GM21423 (cell line): ENCODE results near the gene DNALI1.
"Not testable (repeated sequence)": the region's sequence is repeated elsewhere in the genome, so short reads cannot be mapped to it uniquely, and the experiment has no call there.

Source experiments
- ATAC-seq: cut with Tn5 transposase; IDR thresholded peaks from one replicate; pipeline ENCODE4 v1.9.1; 2021; ENCODE audit warnings: mild to moderate bottlenecking, moderate library complexity; ENCODE audit not compliant: unreplicated experiment

DNALI1 gene

DNA sequence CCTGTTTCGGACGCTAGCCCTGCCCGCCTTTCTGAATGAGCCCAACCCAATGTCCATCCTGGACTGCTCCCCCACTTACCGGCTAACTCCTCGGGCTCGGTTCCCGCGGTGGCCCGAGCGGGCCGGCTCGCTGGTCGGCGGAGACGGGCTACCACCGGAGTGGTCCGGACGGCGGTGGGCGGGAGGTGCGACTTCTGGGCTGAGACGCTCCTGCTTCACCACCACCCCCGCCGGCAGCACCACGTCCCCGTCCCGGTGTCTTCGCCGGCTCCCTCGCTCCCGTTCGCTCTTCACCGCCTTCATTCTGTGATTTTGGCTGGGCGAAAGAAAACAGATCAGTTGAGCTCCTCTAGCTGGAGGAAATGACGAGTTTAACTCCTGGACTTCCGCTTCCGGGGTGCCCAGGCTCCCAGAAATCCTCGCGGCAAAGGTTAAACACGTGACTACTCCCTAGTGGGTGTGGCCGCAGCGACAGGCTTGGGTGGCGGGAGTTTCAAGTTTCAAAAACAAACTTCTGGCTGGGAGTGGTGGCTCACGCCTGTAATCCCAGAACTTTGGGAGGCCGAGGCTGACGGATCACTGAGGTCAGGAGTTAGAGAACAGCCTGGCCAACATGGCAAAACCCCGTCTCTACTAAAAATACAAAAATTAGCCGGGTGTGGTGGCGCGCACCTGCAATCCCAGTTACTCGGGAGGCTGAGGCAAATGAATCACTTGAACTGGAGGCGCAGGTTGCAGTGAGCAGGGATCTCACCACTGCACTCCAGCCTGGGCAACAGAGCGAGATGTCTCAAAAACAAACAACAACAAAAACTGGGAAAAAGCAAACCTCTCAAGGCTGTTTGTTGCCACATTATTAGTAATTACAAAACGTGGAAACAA lies 2.6 kb upstream of the DNALI1 start, which contains the start of gene SNIP1:
Gene SNIP1, minus strand, starts transcription at position 367 of the 882 bp plus-strand sequence. Its CDS starts 64 bp downstream, at position 303.
- ATAC-seq = peak; percentile 84

DNA sequence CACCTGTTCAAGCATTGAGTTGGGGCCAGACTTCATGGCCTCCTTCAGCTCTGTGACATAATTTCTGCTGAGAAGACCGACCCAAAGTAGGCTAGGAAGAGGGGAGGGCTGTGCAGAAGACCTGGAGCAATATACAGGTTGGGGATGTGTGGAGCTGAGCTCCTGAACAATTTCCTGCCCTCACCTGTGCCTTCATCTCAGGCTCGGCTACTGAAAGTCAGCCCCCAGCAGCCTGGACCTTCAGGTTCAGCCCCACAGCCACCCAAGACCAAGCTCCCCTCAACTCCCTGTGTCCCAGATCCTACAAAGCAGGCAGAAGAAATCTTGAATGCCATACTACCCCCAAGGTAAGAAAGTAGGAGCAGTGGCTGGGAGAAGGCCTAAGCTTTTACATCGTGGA lies 662 bp downstream of the DNALI1 start:
- no peak for ATAC-seq

DNA sequence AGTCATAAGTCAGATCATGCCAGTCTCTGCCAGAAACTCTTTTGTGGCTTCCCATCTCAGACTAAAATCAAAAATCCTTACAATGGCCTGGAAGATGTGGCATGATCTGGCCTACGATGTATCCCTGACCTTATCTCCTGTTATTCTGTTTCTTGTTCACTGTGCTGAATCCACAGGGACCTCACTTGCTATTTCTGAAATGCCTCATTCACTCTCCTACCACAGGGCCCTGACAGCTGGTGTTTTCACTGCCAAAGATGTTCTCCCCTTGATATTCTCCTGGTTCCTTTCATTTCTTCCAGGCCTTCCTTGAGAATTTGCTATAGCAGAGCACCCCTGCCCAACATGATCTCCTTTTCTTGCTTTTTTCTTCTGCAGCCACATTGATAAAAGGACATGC lies 1.7 kb downstream of the DNALI1 start:
- ATAC-seq = no peak

DNA sequence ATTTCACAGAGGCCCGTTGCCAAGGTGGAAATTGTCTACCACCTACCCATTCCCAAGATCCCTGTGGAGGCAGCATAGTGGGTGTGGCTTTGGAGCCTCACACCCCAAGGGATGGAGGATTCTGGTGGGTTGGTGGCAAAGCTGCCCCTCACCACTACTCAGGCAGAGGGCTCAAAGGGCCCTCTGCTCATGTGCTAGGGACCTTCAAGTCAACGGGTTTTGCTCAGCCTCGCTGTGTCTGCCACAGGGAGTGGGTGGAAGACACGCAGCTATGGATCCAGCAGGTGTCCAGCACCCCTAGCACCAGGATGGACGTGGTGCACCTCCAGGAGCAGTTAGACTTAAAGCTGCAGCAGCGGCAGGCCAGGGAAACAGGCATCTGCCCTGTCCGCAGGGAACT lies 2.3 kb downstream of the DNALI1 start:
- no peak for ATAC-seq

DNA sequence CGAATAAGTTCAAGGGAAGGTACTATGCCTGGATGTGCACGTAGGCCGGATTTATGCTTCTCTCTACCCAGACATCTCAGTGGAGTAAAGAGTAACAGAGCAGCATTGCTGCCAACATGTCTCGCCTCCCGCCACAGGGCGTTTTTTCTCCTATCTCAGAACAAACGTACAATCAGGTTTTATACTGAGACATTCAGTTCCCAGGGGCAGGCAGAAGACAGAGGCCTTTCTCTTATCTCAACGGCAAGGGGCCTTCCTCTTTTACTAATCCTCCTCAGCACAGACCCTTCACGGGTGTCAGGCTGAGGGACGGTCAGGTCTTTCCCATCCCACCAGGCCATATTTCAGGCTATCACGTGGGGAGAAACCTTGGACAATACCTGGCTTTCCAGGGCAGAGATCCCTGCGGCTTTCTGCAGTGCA lies 3.2 kb downstream of the DNALI1 start:
- ATAC-seq = not testable (repeated sequence)

DNA sequence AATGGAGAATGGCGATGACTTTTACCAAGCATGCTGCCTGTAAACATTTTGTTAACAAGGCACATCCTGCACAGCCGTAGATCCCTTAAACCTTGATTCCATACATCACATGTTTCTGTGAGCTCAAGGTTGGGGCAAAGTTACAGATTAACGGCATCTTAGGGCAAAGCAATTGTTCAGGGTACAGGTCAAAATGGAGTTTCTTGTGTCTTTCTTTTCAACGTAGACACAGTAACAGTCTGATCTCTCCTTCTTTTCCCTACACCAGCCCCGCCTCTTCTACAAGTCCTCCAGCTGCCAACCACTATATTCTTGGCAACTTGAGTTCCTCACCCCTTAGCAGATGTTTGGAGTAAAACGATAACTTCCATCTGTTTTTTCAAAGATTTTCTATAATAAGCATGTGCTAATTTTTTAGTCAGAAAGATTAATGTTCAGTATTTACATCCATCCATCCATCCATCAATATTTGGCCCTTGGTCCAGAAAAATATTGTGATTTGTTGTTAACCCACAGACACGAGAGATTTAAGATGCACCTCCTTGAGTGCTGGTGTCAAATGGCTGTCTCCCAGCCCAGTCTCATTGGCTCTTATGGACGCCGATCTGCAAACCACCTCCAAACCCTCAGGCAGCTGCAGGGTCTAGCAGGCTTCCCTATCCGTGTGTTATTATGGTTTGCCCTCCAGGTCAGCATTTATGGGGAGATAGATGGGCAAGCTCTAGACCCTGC lies 3.8 kb downstream of the DNALI1 start:
- ATAC-seq = no peak

DNA sequence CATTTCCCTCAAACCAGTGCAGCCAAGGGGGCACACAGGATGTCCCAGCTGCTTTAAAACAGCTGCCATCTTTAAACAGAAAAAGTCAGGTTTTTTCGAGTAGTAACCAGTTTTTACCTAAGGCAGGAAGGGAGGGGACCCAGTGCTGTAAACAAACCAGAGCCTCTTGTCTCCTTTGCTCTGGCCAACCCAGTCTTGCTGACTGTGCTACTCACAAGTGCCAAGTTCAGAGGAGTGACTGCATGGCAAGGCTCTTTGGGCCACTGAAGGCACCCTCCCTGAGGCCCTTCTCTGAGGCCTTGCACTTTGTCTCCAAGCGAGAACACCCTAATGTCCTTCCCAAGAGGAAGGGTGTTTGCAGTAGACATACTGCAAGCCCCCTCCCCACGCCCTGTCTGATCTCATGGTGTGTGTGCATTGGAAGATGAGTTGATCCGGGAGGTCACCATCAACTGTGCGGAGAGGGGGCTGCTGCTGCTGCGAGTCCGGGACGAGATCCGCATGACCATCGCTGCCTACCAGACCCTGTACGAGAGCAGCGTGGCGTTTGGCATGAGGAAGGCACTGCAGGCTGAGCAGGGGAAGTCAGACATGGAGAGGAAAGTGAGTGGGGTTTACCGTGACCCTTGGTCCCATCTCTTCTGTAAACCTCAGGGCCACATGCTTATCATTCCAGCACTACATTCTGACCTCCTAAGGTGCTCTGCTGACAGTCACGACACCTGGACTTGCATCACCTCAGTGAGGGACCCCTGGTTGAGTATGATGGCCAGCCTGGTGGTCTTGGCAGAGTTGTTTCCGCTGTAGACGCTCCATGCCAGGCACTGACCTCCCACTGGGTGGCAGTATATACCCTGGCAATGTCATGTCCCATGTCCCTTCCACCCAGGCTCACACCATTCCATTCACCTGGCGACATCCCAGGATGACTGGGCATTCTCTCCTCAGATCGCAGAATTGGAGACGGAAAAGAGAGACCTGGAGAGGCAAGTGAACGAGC lies 4.7 kb downstream of the DNALI1 start:
- ATAC-seq = no peak

DNA sequence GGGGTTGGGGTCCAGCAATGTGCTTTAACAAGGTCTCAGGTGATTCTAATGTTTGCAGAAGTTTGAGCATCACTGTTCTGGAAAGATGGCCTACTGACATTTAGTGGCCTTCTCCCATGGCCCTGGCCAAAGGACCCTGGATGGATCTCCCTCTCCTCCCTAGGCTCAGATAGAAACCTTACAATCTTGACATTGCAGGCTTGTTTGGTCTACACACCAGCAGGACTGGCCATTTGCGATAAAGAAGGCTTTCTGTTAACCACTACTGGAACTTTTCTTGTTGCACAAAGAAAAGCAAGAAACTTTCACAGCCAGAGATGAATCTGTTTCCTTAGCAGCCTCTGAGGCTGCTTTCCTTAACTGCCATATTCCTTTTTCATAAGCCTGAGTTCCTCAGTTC lies 6.2 kb downstream of the DNALI1 start:
- ATAC-seq = no peak

DNA sequence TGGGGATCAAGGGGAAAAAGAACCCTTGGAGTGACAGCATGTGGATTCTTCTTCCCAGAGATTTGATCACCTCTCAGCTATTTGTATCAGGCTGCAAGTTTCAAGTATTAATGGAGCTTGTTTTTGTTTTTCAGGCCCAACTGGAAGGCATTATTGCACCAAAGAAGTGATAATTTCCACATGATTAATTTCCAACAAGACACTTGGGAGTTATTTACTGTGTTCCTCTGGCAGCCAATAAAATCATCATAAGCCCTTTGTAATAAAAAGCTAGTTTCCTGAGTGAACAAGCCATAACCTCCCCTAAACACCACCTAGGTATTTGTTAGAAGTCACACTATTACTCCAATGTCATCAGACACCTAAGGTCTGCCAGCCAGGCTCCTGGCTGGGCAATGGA lies 8.2 kb downstream of the DNALI1 start:
- no peak for ATAC-seq

DNA sequence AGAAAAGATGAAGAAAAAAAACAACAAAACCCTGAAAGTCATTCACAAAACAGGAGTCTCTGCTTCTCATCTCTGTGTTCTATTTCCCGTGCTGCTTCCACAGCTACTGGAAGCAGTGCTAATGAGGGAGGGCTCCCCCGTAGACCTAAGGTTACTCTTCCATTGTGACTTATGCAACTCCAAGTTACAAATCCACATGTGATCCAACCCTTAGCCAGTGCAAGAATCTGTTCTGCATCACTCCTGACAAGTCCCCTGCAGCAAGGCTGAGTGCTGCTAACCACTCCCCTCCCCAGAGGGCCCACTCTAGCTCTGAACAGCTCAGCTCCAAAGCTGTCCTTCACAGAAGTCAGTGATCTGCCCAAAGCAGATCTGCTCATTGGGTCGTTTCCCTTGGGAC lies 10.3 kb downstream of the DNALI1 start:
- ATAC-seq = no peak

DNA sequence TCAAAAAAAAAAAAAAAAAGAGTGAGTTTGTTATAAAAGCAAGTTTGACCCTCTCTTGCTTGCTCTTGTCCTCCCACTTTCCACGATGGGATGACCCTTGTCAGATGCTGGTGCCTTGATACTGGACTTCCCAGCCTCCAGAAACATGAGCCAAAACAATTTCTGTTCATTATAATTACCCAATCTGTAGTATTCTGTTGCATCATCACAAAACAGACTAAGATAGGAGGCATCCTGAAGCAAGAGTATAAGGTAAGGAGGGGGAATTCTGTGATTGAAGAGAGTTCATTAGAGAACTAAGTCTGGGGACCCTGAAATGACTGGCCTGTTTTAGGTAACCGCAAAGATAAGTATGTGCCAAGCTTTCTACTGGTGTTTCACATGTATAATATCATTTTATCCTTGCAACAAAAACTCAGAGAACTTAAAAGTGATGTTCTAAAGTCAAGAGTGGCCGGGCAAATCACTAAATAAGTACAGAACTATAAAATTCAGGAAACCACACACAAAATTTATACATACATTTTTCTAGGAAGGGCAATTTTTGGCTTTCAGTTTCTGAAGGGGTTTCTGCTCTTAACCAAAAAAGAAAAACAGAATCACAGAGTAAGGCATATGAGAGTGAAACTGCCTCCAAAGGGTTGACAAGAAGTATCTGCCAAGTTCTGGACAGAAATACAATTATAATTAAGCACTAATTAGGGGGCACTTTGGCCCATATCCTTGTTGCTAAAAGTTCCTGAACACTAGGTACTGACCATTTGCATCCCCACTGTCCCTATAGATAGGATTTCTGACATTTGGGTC lies 14.0 kb downstream of the DNALI1 start:
- ATAC-seq = no peak

DNA sequence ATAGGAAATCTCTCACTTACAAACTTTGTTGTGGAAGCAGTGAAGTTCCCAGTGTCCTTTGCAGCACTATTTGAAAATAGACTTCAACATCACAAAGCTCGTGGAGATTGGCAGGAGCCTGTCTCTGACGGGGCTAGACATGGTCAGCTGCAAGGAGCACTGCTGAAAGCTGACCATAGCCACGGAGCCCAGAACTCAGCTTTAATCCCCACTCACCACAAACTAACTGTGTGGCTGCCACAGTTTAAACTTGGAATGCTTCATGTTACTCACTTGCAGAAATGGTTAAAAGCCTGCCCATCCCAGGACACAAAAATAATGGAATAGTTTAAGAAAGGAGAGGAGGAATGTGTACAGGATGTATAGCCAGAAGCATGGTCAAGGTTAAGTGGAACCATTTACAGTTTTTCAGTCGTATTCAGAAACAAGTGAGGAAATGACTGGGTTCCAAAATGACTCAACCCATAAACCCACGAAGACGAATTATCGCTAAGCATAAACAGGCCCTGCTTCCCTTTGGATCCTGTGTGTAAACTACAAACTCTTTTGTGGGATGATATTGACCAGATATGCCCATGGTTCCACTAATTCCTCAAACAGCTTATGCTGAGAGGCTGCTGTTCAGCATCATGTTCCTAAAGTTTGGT lies 18.2 kb downstream of the DNALI1 start:
- no peak for ATAC-seq

DNA sequence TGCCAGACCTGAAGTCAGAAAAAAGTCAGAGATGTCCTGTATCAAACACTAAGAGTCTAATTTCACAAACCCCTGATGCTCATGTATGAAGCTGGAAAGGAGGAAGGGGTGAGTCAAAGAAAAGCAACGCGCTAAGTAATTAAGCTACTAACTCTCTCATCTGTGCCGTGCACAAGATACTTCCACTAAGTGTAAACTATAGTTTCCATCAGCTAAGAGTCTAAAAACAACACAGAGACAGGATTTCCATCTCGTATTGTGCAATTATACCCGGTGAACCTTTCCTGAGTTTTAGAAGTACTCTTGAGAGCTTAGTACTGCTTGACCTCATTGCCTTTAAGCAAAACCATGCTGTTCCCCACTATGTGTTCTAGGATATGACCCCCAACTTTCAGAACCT lies 19.0 kb downstream of the DNALI1 start:
- ATAC-seq = no peak

DNA sequence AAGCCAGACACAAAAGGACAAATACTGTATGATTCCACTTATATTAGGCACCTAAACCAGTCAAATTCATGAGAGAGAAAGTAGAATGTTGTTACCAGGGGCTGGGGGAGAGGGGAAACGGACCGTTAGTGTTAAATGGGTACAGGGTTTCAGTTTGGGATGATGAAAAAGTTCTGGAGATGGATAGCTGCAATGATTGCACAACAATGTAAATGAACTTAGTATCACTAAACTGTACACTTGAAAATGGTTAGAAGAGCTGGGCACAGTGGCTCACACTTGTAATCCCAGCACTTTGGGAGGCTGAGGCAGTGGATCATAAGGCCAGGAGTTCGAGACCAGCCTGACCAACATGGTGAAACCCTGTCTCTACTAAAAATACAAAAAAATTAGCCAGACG lies 27.8 kb downstream of the DNALI1 start:
- ATAC-seq = not testable (repeated sequence)

DNA sequence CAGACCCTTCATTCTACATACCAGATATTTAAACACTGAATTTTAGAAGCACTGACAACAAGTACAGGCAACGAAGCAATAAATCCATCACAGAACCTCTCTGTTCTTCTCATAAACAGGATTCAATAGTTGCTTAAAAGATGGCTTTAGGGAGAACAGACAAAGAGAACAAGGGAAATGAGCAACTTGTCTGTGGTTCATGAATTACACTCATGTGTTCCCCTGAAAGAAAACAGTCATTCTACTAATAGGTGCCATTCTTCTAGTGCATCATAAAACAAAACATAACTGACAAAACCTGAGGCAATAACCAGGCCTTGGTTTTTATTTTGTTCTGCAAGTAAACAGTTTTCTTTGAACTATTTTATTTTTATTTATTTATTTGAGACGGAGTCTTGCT lies 32.2 kb downstream of the DNALI1 start:
- ATAC-seq = no peak

DNA sequence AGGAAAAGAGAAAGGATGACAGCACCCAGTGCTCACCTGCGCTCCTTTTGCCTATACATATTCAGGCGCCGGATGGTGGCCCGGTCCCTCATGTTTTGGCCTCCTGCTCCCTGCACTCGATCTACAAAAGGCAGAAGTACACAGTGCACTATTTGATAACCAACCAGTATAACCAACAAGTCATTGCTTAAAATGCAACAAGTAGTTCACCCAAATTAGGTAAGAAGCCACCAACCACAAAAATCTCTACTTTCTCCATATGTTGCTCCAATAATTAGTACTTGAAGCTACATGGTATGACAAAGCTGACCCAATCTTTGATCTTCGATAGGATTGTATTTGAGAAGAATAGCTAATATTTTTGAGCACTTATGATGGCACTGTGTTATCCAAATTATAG lies 37.0 kb downstream of the DNALI1 start:
- no peak for ATAC-seq

DNA sequence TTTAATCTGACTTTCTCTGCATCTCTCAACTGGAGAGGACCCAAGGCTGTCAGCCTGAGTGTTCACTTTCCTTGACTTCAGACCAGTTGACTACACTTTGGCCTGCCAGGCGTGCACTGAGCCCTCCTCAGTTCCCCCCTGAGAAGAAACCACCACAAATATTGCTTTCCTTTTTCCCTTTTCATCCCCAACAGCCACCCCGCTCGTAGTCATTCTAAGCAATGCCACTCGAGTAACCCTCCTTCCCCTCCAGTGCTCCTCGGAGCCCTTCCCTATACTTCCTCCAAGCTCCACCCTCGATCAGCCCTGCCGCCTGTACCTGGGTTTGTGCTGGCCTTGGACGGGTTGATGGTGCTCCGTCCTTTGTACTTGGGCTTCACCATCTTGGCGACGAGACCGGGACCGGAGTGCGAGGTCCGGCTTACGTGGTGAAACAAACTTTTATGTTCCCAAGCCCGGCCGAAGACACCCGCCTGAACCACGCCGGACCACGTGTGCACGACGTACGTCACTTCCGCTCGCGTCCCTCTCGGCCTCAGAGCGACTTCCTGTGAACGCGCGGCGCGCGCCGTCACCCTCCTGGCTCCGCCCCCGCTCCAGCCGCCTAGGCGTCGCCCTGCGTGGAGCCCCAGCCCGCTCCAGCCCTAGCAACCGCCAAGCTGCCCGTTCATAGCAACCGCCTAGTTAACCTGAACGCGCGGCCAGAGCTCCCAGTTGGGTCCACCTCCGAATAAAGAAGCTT lies 38.9 kb downstream of the DNALI1 start, which contains the start of gene GNL2:
Gene GNL2, minus strand, starts transcription at position 498 of the 742 bp plus-strand sequence. Its CDS starts 115 bp downstream, at position 383.
- peak; percentile 98 for ATAC-seq

DNA sequence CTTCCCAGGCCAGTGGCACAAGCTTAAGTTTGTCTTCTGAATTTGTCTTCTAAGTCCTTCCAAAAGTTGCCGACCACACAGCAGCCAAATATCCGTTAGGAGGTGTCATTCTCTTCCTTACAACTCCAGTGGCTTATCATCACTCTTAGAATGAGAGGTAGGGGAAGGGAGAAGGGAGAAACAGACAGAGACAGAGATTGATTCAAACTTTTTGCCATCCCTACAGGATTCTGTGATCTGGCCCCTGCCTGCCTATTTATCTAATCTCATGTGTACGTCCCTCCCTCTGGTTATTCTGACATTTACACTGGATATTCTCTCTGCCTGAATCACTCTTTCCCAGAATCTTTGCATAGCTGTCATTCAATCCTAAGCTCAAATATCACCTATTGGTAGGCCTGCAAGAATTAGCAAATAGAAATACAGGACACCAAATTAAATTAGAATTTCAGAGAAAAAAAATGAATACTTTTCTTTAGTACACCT lies 39.5 kb downstream of the DNALI1 start:
- ATAC-seq = no peak

DNA sequence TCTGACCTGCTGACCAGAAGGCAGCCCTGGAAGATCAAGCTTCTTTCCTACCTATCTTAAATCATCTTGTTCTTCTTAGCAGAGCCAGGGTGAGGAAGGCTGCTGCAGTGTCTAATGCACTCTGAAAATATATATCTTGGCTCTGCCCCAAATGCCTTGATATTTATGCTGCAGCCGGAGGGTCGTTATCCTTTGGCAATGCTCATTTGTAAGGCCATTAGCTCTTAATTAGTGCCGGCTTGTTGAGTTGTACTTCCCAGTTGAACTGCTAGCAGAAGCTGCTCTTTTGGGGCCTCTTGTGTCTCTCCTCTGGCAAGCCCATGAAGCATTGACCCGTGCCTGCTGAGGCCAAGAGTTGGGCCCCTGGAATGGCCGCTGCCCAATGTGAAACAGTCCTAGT lies 43.2 kb downstream of the DNALI1 start:
- ATAC-seq = no peak
